HUES64 (cell line): ENCODE measurements around the gene CEP112. TPM values are rescaled to one million over a fixed set of nuclear protein-coding genes. Genes with fewer than 3 reads are reported as not detected.

Experiments used
- H3K27ac ChIP-seq: 2 replicates; pipeline ENCODE4 v1.7.0; 2013; ENCODE audit warnings: low read depth, low read length, inconsistent platforms
- H3K27me3 ChIP-seq: 2 replicates; pipeline ENCODE4 v1.6.1; 2013; ENCODE audit warnings: mild to moderate bottlenecking, low read length; ENCODE audit not compliant: insufficient read depth
- H3K36me3 ChIP-seq: 2 replicates; pipeline ENCODE4 v1.6.1; 2013; ENCODE audit warnings: mild to moderate bottlenecking, low read length; ENCODE audit not compliant: insufficient read depth
- H3K4me1 ChIP-seq: 2 replicates; pipeline ENCODE4 v1.6.1; 2013; ENCODE audit warnings: mild to moderate bottlenecking, low read length, moderate library complexity; ENCODE audit not compliant: insufficient read depth
- H3K4me3 ChIP-seq: 2 replicates; pipeline ENCODE4 v1.5.1; 2013; ENCODE audit warnings: mild to moderate bottlenecking, low read length, moderate library complexity
- H3K9ac ChIP-seq: 2 replicates; pipeline ENCODE4 v1.6.1; 2013; ENCODE audit warnings: mild to moderate bottlenecking, low read depth, low read length
- H3K9me3 ChIP-seq: 2 replicates; pipeline ENCODE4 v1.6.1; 2013; ENCODE audit warnings: low read depth, low read length; ENCODE audit not compliant: insufficient read depth
- WGBS: fragments of 150-250, 120-280 bp; methylation state at CpG from one replicate; pipeline ENCODE4 v1.1.7; 2013; ENCODE audit warnings: missing lambda C conversion rate; 5-methylcytosine and 5-hydroxymethylcytosine counted together
- polyA plus RNA-seq, 2 experiments: library from polyadenylated mRNA; stranded (reverse); fragments of 50-300 nt; gene quantifications; one replicate each; pipeline ENCODE4 v1.2.3, GENCODE V29; 2013

Gene CEP112
- 3.5 TPM for polyA plus RNA-seq (2013, experiment 1 of 2)
- polyA plus RNA-seq (2013, experiment 2 of 2) = 7.7 TPM

- Histone ChIP-seq H3K36me3 (no peaks in the 10 kb centered on the region), H3K4me3 (peak within 1 kb of the TSS; percentile 77), H3K9ac (peak within 1 kb of the TSS; percentile 58), H3K27ac (no peak within 1 kb of the TSS; the same call in 1 of the 2 replicates), H3K27me3 (peaks cover 5% of the 10 kb centered on the region; the same call in 1 of the 2 replicates), H3K9me3 (no peaks in the 10 kb centered on the region), H3K4me1 (peaks cover 9% of the 10 kb centered on the region; the same call in 1 of the 2 replicates)
- under 1% methylated on average over 83 of the region's 83 CpGs for whole genome bisulfite sequencing
Observed at GRCh38 chr17:66191593-66192377, at the start of gene CEP112. TSS of gene CEP112 (minus strand) at chr17:66192133.

GRCh38 chr17:66240630-66241029 lies 48.7 kb upstream of the CEP112 start:
- H3K27ac ChIP-seq = no peak overlapping the region
- WGBS = 100% methylated on average over 1 of the region's 3 CpGs

GRCh38 chr17:66240013-66240412 lies 48.1 kb upstream of the CEP112 start:
- H3K9ac ChIP-seq = no peak overlapping the region
- no peaks in the 10 kb centered on the region for H3K36me3 ChIP-seq
- no peaks in the 10 kb centered on the region for H3K27me3 ChIP-seq
- no peak overlapping the region for H3K4me3 ChIP-seq
- no peaks in the 10 kb centered on the region for H3K9me3 ChIP-seq
- H3K4me1 ChIP-seq = no peaks in the 10 kb centered on the region
- WGBS = 96% methylated on average over 6 of the region's 6 CpGs
- no peak overlapping the region for H3K27ac ChIP-seq

More at GRCh38 chr17:66240630-66241029, 48.7 kb upstream of the CEP112 start:
- Histone ChIP-seq H3K27me3 (no peaks in the 10 kb centered on the region), H3K9ac (no peak overlapping the region), H3K9me3 (no peaks in the 10 kb centered on the region), H3K36me3 (no peaks in the 10 kb centered on the region), H3K4me3 (no peak overlapping the region), H3K4me1 (no peaks in the 10 kb centered on the region)

- H3K9ac ChIP-seq = no peak overlapping the region
- no peaks in the 10 kb centered on the region for H3K27me3 ChIP-seq
- WGBS = 97% methylated on average over 3 of the region's 3 CpGs
- no peaks in the 10 kb centered on the region for H3K4me1 ChIP-seq
- no peaks in the 10 kb centered on the region for H3K36me3 ChIP-seq
- no peak overlapping the region for H3K27ac ChIP-seq
- H3K9me3 ChIP-seq = no peaks in the 10 kb centered on the region
- no peak overlapping the region for H3K4me3 ChIP-seq
Observed at GRCh38 chr17:66235377-66235994, 43.6 kb upstream of the CEP112 start.

GRCh38 chr17:66234611-66235010 lies 42.7 kb upstream of the CEP112 start:
- Histone ChIP-seq H3K4me3 (no peak overlapping the region), H3K36me3 (no peaks in the 10 kb centered on the region), H3K27ac (no peak overlapping the region), H3K9me3 (no peaks in the 10 kb centered on the region), H3K4me1 (no peaks in the 10 kb centered on the region), H3K27me3 (no peaks in the 10 kb centered on the region), H3K9ac (no peak overlapping the region)
- 98% methylated on average over 3 of the region's 3 CpGs for WGBS

- Histone ChIP-seq H3K9me3 (no peaks in the 10 kb centered on the region), H3K27me3 (no peaks in the 10 kb centered on the region), H3K9ac (no peak overlapping the region), H3K4me3 (no peak overlapping the region), H3K36me3 (no peaks in the 10 kb centered on the region), H3K4me1 (no peaks in the 10 kb centered on the region), H3K27ac (no peak overlapping the region)
- 92% methylated on average over 8 of the region's 8 CpGs for WGBS
Observed at GRCh38 chr17:66233023-66233753, 41.3 kb upstream of the CEP112 start.

- no peaks in the 10 kb centered on the region for H3K9me3 ChIP-seq
- H3K36me3 ChIP-seq = no peaks in the 10 kb centered on the region
- H3K27me3 ChIP-seq = no peaks in the 10 kb centered on the region
- no peaks in the 10 kb centered on the region for H3K4me1 ChIP-seq
- WGBS = 87% methylated on average over 4 of the region's 4 CpGs
- H3K4me3 ChIP-seq = no peak overlapping the region
- H3K27ac ChIP-seq = no peak overlapping the region
- no peak overlapping the region for H3K9ac ChIP-seq
Observed at GRCh38 chr17:66230922-66231591, 39.1 kb upstream of the CEP112 start.

- no peaks in the 10 kb centered on the region for H3K27me3 ChIP-seq
- no peak overlapping the region for H3K27ac ChIP-seq
- H3K9me3 ChIP-seq = no peaks in the 10 kb centered on the region
- no peak overlapping the region for H3K4me3 ChIP-seq
- no peaks in the 10 kb centered on the region for H3K36me3 ChIP-seq
- no peak overlapping the region for H3K9ac ChIP-seq
- H3K4me1 ChIP-seq = no peaks in the 10 kb centered on the region
- WGBS = 88% methylated on average over 3 of the region's 4 CpGs
Observed at GRCh38 chr17:66229783-66230538, 38.0 kb upstream of the CEP112 start.

- no peak within 1 kb of the TSS for H3K4me3 ChIP-seq
- H3K9ac ChIP-seq = no peak within 1 kb of the TSS
- no peaks in the 10 kb centered on the region for H3K36me3 ChIP-seq
- no peaks in the 10 kb centered on the region for H3K4me1 ChIP-seq
- no peaks in the 10 kb centered on the region for H3K9me3 ChIP-seq
- 95% methylated on average over 16 of the region's 20 CpGs for WGBS
- H3K27me3 ChIP-seq = no peaks in the 10 kb centered on the region
- no peak within 1 kb of the TSS for H3K27ac ChIP-seq
Observed at GRCh38 chr17:66228887-66229782, 37.2 kb upstream of the CEP112 start, which contains the start of gene APOH. TSS of gene APOH (minus strand) at chr17:66229415. CDS start at chr17:66229379, 36 bp downstream.
